Nephron progenitor cell (in vitro differentiated cells): ENCODE measurements around the gene ZBTB7C.

Source experiments
- DNase-seq: peaks from one replicate; pipeline ENCODE4 v3.0.0; 2021
- H3K27ac Mint-ChIP-seq: 2 replicates; pipeline ENCODE4 v1.8.0; 2021; ENCODE audit warnings: mild to moderate bottlenecking, moderate library complexity, mixed read lengths
- H3K27me3 Mint-ChIP-seq: 2 replicates; pipeline ENCODE4 v1.8.0; 2021; ENCODE audit warnings: mild to moderate bottlenecking, low read depth, mixed read lengths; ENCODE audit not compliant: poor library complexity
- H3K36me3 Mint-ChIP-seq: 2 replicates; pipeline ENCODE4 v1.8.0; 2021; ENCODE audit warnings: low read depth, mixed read lengths
- H3K4me1 Mint-ChIP-seq: 2 replicates; pipeline ENCODE4 v1.8.0; 2021; ENCODE audit warnings: mixed read lengths
- H3K4me3 Mint-ChIP-seq: 2 replicates; pipeline ENCODE4 v1.8.0; 2021; ENCODE audit warnings: mild to moderate bottlenecking, moderate library complexity, mixed read lengths
- H3K9me3 Mint-ChIP-seq: 2 replicates; pipeline ENCODE4 v1.8.0; 2021; ENCODE audit warnings: mild to moderate bottlenecking, moderate library complexity, mixed read lengths
- CTCF ChIP-seq: fragments of 200-600 bp; sonication (generic); IDR thresholded peaks from 2 replicates; pipeline ENCODE4 v1.5.0; 2021; ENCODE audit warnings: antibody characterized with exemption

ZBTB7C gene

DNA sequence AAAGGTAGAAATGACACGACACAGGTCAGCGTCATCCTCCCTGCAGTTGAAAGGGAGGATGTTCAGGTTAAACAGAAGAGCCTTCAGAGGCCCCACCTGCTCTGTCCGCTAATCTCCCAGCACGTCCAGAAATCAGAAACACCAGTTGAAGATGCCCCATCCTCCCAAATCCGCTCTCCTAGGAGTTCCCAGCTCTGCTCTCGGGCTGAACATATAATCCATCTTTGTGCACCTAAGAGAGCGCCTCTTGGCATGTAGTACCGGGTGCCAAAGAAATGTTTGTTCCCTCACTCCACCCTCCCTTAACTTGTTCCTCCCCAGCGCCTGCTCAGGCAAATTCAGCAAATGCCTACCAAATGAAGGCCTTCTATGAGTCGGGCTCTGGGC is 333.5 kb downstream of the ZBTB7C start:
- peaks cover 58% of the 10 kb centered on the region for H3K4me1 Mint-ChIP-seq
- H3K4me3 Mint-ChIP-seq: no peak overlapping the region
- peaks cover 11% of the 10 kb centered on the region for H3K27me3 Mint-ChIP-seq
- no peak for TF ChIP-seq CTCF
- DNase-seq: no peak
- H3K9me3 Mint-ChIP-seq: no peaks in the 10 kb centered on the region
- no peak overlapping the region for H3K27ac Mint-ChIP-seq
- no peaks in the 10 kb centered on the region for H3K36me3 Mint-ChIP-seq

GRCh38 chr18:48074929-48075706 is 334.1 kb downstream of the ZBTB7C start:
- Mint-ChIP-seq H3K27ac (peak overlapping the region; percentile 29), H3K9me3 (no peaks in the 10 kb centered on the region), H3K27me3 (peaks cover 11% of the 10 kb centered on the region), H3K36me3 (no peaks in the 10 kb centered on the region), H3K4me3 (no peak overlapping the region), H3K4me1 (peaks cover 52% of the 10 kb centered on the region)
- TF ChIP-seq CTCF: no peak
- DNase-seq: no peak

DNA sequence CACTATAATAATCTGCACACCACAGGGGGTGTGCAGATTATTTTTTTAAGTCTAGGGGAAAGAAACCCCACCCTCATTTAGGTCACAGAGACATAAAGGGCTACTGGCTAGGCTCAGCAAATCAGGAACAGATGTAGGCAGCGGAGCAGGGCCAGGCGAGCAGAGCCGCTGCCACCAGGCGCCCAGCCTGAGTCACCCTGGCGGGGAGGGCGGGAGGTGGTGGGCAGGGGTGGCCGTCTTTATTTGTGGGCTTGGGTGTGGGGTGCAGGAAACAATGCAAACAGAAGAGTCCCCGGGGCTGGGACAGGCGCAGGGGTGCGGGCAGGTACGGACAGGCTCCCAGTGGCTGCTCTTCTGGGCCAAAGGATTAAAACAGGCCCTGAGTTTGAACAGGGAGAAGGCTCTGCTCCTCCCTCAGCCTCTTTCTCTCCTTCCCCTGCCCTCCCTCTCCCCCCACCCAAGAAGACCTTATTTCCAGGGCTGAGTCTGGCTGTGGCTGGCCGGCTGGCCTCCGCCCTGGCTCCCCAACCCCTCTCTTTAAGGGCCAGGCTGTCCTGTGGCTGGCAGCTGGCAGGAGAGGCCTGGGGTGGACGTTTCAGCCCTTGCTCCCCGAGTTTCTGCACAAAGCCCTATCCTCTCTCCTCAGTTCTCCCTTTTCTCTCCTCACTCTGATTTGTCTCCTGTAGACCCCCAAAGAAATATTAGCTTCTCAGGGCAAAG is 335.8 kb downstream of the ZBTB7C start:
- peaks cover 54% of the 10 kb centered on the region for H3K4me1 Mint-ChIP-seq
- peak overlapping the region; percentile 60 for H3K27ac Mint-ChIP-seq

GRCh38 chr18:48072428-48073204 is 336.6 kb downstream of the ZBTB7C start:
- H3K4me3 Mint-ChIP-seq: no peak overlapping the region
- peaks cover 54% of the 10 kb centered on the region for H3K4me1 Mint-ChIP-seq
- peaks cover 5% of the 10 kb centered on the region for H3K9me3 Mint-ChIP-seq
- peaks cover 21% of the 10 kb centered on the region for H3K27me3 Mint-ChIP-seq
- DNase-seq: no peak
- peak overlapping the region; percentile 41 for H3K27ac Mint-ChIP-seq
- no peaks in the 10 kb centered on the region for H3K36me3 Mint-ChIP-seq
- no peak for TF ChIP-seq CTCF

More for the DNA sequence above, 335.8 kb downstream of the ZBTB7C start:
- peak; percentile 21 for DNase-seq
- Mint-ChIP-seq H3K9me3 (no peaks in the 10 kb centered on the region), H3K4me3 (no peak overlapping the region), H3K27me3 (peaks cover 16% of the 10 kb centered on the region), H3K36me3 (no peaks in the 10 kb centered on the region)
- TF ChIP-seq CTCF: no peak

- Mint-ChIP-seq H3K27me3 (peaks cover 21% of the 10 kb centered on the region), H3K36me3 (no peaks in the 10 kb centered on the region), H3K27ac (no peak overlapping the region), H3K9me3 (peaks cover 5% of the 10 kb centered on the region), H3K4me1 (peaks cover 55% of the 10 kb centered on the region), H3K4me3 (no peak overlapping the region)
- no peak for DNase-seq
- TF ChIP-seq CTCF: no peak
Measured at GRCh38 chr18:48068916-48069445, 340.2 kb downstream of the ZBTB7C start.
